GM21423 (cell line): ENCODE measurements around the gene PIWIL4.
"Not testable (repeated sequence)": the region's sequence is repeated elsewhere in the genome, so short reads cannot be mapped to it uniquely, and the experiment has no call there.

Experiments
- ATAC-seq: cut with Tn5 transposase; IDR thresholded peaks from one replicate; pipeline ENCODE4 v1.9.1; 2021; ENCODE audit warnings: mild to moderate bottlenecking, moderate library complexity; ENCODE audit not compliant: unreplicated experiment

The PIWIL4 gene

GRCh38 chr11:94546886-94547285, 20.3 kb upstream of the PIWIL4 start:
- ATAC-seq, result no peak

- ATAC-seq, result no peak
Observed at GRCh38 chr11:94549146-94549545, 18.0 kb upstream of the PIWIL4 start.

- ATAC-seq, result no peak
Observed at GRCh38 chr11:94550513-94550912, 16.7 kb upstream of the PIWIL4 start.

GRCh38 chr11:94553938-94554337, 13.2 kb upstream of the PIWIL4 start:
- no peak for ATAC-seq

- ATAC-seq, result not testable (repeated sequence)
Observed at GRCh38 chr11:94555752-94556329, 11.3 kb upstream of the PIWIL4 start.

GRCh38 chr11:94557421-94557820, 9.7 kb upstream of the PIWIL4 start:
- ATAC-seq, result no peak

GRCh38 chr11:94557992-94558391, 9.2 kb upstream of the PIWIL4 start:
- ATAC-seq, result no peak

GRCh38 chr11:94558468-94558867, 8.7 kb upstream of the PIWIL4 start:
- no peak for ATAC-seq

- ATAC-seq, result no peak
Observed at GRCh38 chr11:94558932-94559331, 8.2 kb upstream of the PIWIL4 start.

- ATAC-seq, result no peak
Observed at GRCh38 chr11:94559361-94559760, 7.8 kb upstream of the PIWIL4 start.

- no peak for ATAC-seq
Observed at GRCh38 chr11:94560834-94561233, 6.3 kb upstream of the PIWIL4 start.

- ATAC-seq, result no peak
Observed at GRCh38 chr11:94563176-94563847, 3.9 kb upstream of the PIWIL4 start.

GRCh38 chr11:94563848-94564467, 3.2 kb upstream of the PIWIL4 start:
- no peak for ATAC-seq

GRCh38 chr11:94568200-94568599, 1.0 kb downstream of the PIWIL4 start:
- ATAC-seq, result no peak

GRCh38 chr11:94568717-94569116, 1.5 kb downstream of the PIWIL4 start:
- no peak for ATAC-seq

GRCh38 chr11:94572975-94573374, 5.8 kb downstream of the PIWIL4 start:
- ATAC-seq, result not testable (repeated sequence)

- no peak for ATAC-seq
Observed at GRCh38 chr11:94574193-94574961, 7.2 kb downstream of the PIWIL4 start.

GRCh38 chr11:94576306-94576705, 9.1 kb downstream of the PIWIL4 start:
- no peak for ATAC-seq

- ATAC-seq, result no peak
Observed at GRCh38 chr11:94577841-94578240, 10.7 kb downstream of the PIWIL4 start.

GRCh38 chr11:94581926-94582325, 14.8 kb downstream of the PIWIL4 start:
- ATAC-seq, result no peak

GRCh38 chr11:94583213-94583865, 16.2 kb downstream of the PIWIL4 start:
- no peak for ATAC-seq
